Stimulated activated CD8-positive, alpha-beta memory T cell treated with anti-CD3 and anti-CD28 coated beads, Interleukin-7, amount 100 ng/mL, for 48 hours (primary cell): ENCODE results near the gene RPE65.
"Not testable (repeated sequence)": the region's sequence is repeated elsewhere in the genome, so short reads cannot be mapped to it uniquely, and the experiment has no call there.

Source experiments
- DNase-seq, 2 donors: peaks; one replicate each; pipeline ENCODE4 v3.0.0-alpha.2; 2020; ENCODE audit warnings: low read depth in 1 of 2; ENCODE audit errors: extremely low read depth in 1 of 2

The RPE65 gene

GRCh38 chr1:68454534-68454933 lies 4.8 kb upstream of the RPE65 start:
- no peak for DNase-seq

DNA sequence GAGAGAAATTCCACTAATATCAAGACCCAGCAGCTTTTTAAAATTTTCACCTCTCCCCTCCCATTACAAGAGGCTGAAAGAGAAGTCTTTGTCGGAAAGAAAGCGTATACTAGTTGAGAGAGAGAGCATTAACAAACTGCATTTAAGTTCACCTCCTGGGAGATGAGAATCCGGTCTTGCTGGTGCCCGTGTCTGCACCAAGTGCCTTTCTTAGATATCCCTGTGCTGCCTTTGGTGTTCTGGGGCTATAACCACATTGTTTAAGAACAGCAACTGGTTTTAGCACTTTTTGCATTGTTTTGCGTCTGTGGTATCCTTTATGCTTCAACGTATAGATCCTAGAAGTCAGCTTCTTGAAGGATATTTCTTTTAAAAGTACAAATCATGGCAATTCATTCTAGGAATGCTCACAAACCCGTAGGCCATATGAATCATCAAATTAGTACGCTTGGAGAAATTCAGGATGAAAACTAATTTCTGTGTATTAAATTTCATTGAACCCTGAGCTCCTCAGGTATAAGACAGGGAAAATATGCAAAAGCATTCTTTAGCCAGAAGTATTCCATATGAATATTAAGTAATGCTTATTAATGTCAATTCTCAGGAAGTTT lies 3.4 kb upstream of the RPE65 start:
- no peak for DNase-seq

DNA sequence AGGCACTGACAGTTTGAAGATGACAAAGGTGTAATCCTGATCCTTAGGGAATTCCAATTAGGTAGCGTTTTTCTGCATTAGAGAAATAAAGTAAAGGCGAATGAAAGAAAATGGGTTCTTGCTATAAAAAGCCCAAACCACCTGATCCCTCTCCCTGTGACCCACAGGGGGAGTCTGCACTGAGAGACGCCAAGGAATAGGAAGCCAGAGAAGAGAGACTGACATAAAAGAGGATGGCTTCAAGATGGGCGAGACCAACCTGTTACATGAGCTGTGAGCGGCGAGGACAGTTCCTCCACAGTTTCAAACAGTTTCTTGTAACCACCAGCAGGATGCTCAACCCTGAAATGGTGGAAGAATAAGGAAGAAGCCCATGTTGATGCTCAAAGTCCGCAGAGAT lies 1.4 kb downstream of the RPE65 start:
- DNase-seq: no peak

- DNase-seq: no peak
Observed at GRCh38 chr1:68445709-68446108, 4.0 kb downstream of the RPE65 start.

DNA sequence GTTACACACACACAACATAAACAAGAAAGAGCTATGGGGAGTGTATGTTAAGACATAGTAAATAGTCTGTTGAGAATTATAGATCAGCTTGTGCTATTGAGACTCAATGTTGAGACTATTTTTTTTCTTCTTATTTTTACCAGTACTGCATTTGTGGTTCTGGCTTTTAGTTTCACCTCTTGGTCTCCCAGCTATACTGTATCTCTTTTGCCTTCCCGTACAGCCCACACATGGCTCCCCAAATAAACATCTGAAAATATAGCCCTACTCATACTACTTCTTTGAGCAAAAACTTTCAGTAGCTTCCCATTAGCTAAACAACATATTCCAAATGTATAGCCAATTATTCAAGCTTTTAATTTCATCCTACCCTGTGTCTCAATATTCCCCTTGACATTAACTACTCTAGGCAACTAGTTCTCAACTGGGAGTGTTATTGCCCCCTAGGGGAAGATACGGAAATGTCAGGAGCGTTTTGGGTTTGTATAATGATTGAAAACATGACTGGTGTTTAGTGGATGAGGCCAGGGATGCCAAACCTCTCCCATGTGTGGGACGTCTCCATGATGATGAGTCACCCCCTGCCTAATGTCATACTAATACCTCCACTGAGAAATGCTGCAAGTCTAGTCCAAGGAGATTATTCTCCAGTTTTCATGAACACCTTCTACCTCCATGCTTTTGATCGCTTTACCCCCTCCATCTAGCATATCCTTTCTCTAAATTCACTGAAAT lies 6.8 kb downstream of the RPE65 start:
- no peak for DNase-seq

- DNase-seq: no peak
Observed at GRCh38 chr1:68442006-68442405, 7.7 kb downstream of the RPE65 start.

DNA sequence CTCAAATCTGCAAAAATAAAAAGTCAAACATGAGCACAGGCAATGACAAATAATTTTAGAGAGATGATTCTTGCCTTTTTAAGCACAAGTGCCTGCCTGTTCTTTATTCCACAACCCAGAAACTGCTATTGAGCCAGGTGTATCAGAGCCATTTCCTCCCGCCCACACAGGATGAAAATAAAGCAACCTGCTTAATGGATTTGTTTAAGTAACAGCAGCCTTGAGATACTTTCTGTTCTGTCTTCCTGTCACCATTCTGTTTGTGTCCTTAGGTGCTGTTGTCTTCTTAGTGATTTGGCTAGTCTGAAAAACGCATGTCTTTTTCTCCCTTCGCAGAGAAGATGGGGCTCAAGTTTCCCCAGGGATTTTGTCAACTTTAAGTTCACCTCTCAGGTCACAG lies 11.4 kb downstream of the RPE65 start:
- DNase-seq: no peak

- no peak for DNase-seq
Observed at GRCh38 chr1:68433395-68433794, 16.4 kb downstream of the RPE65 start.

DNA sequence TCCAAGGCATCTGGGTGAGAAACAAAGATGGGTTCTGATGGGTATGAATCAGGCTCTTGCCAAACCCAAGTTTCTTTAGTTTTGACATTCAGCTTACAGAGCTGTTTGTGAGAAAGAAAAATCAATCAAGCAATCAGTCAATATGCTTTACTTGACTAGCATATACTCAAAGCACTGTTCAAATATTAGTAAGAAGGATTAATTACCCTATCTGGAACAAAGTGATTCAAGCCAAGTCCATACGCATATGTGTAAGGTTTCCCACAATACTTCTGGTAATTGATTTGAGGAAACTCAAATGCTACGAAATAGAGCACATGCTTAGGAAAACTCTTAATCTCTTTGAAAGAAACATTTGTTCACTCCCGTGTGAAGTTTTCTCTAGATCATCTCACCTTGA lies 18.7 kb downstream of the RPE65 start:
- DNase-seq: no peak

DNA sequence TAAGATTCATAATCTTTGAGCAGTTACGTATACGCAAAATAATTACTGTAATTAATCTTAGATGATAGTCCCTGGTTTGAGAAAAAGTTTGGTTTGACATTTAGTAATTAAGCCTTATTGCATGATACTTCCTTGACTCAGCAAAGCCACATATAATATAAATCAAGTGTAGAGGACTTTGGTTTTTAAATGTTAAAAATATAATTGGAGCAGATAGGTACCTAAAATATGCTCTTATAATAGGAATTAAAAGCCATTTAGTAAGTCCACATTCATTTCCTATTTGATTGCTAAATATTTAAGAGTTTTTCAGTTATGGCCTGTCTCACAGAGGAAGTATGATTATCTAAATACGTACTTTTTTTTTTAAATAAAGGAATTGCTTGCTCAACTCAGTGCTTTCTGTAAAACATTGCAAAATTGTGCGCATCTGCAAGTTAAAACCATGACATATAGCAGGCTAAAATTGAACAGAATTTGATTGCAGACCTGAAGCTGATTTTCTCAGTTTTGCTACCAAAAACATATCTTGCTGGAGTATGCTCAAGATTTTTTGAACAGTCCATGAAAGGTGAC lies 20.4 kb downstream of the RPE65 start:
- DNase-seq: no peak

DNA sequence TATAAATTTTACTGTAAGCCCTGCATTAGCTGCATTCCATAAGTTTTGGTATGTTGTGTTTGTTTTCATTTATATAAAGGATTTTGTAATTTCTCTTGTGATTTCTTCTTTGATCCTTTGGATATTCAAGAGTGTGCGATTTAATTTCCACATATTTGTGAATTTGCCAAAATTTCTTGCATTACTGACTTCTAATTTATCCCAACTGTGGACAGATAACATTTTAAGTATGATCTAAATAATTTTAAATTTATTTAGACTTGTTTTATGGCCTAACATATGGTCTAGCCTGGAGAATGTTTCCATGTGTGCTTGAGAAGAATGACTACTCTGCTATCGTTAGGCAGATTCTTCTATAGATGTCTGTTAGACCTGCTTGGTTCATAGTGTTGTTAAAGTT lies 23.2 kb downstream of the RPE65 start:
- DNase-seq: no peak

GRCh38 chr1:68421350-68421749 lies 28.4 kb downstream of the RPE65 start:
- DNase-seq: no peak

- no peak for DNase-seq
Observed at GRCh38 chr1:68409426-68409825, 40.3 kb downstream of the RPE65 start.

DNA sequence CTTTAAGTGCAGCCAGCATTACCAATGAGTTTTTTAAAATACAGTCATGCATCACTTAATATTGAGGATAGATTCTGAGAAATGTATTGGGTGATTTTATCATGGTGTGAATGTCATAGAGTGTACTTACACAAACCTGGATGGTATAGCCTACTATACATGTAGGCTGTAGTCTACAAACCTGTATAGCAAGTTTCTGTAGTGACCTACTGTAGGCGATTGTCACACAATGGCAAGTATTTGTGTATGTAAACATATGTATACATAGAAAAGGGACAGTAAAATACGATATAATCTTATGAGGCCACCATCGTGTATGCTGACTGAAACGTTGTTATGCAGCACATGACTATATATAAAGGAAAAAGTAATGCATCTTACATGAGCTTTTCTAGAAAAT lies 48.2 kb downstream of the RPE65 start:
- no peak for DNase-seq

- DNase-seq: not testable (repeated sequence)
Observed at GRCh38 chr1:68395575-68395974, 54.2 kb downstream of the RPE65 start.

GRCh38 chr1:68392474-68392873 lies 57.3 kb downstream of the RPE65 start:
- DNase-seq: not testable (repeated sequence)

DNA sequence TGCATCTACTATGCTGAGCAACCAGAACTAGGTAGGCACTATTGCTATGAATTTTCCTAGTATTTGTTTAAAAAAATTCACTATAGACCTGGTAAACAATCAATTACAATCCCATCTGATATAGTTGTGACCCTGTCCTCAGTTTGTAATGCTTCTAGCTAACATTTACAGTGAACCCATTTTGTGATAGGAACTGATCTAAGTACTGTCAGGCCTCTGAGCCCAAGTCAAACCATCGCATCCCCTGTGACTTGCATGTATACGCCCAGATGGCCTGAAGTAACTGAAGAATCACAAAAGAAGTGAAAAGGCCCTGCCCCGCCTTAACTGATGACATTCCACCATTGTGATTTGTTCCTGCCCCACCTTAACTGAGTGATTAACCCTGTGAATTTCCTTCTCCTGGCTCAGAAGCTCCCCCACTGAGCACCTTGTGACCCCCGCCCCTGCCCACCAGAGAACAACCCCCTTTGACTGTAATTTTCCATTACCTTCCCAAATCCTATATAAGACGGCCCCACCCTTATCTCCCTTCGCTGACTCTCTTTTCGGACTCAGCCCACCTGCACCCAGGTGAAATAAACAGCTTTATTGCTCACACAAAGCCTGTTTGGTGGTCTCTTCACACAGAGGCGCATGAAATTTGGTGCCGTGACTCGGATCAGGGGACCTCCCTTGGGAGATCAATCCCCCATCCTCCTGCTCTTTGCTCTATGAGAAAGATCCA lies 63.8 kb downstream of the RPE65 start:
- DNase-seq: not testable (repeated sequence)

- DNase-seq: no peak
Observed at GRCh38 chr1:68384872-68385411, 64.8 kb downstream of the RPE65 start.

GRCh38 chr1:68384321-68384813 lies 65.4 kb downstream of the RPE65 start:
- DNase-seq: no peak

DNA sequence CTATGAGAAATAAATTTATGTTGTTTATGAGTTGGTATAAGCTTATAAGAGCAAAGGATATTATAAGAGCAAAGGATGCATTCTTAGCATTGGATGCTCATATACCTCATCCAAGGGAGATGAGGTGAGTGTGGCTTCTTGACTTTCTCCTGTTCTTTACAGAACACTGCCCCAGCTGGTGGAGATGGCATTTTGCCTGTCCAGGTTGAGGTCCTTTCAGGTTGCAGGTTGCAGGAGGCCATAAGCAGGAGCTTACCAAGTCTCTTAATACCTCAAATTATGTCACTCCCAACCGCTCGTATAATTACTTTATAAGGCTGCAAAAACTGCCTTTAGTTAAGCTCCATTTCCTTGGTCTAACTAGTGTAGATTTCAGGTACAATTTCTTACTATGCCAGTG lies 66.7 kb downstream of the RPE65 start:
- DNase-seq: no peak

- no peak for DNase-seq
Observed at GRCh38 chr1:68379085-68379478, 70.7 kb downstream of the RPE65 start.
